GM18907 (cell line): ENCODE results near the gene RHBDD1.
A peak's percentile ranks its signal among the peaks of the same experiment; 100 is the strongest.

Source experiments
- ATAC-seq: cut with Tn5 transposase; IDR thresholded peaks from one replicate; pipeline ENCODE4 v1.9.1; 2021; ENCODE audit warnings: mild to moderate bottlenecking, moderate library complexity; ENCODE audit not compliant: unreplicated experiment

Gene RHBDD1, protein sequence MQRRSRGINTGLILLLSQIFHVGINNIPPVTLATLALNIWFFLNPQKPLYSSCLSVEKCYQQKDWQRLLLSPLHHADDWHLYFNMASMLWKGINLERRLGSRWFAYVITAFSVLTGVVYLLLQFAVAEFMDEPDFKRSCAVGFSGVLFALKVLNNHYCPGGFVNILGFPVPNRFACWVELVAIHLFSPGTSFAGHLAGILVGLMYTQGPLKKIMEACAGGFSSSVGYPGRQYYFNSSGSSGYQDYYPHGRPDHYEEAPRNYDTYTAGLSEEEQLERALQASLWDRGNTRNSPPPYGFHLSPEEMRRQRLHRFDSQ

GRCh38 chr2:226835796-226836547 is at the start of gene RHBDD1:
RHBDD1 (plus strand) TSS chr2:226836054; CDS start chr2:226864694, 28,640 bp downstream.
- peak; percentile 88 for ATAC-seq

GRCh38 chr2:226788064-226788463 is 47.8 kb upstream of the RHBDD1 start:
- no peak for ATAC-seq

DNA sequence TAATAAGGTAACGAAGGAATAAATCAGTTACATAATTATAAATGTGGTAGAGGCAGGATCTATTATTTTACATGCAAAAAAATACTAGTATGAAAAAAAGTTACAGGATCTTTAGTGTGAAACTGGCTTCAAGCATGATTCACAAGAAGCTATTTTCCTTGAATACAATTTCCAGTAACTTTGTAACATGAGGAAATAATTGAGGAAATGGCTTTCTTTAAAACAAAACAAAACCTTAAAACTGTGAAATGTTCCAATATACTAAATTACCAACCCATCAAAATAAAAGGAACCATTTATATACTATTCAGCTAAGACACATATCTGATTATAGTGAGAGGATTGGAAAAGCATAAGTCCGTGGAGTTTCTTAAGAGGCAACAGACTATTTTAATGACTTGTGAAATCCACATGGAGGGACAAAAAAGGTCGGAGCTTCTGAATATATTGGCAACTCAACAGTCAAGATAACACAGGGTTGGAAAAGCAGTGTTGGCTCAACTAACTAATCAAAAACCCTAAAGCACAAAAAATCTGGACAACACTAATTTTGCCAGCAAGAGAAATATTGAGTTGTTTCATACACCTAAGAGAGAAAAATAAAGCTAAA is 46.9 kb upstream of the RHBDD1 start:
- ATAC-seq, result no peak

- ATAC-seq, result no peak
These were observed 45.8 kb upstream of the RHBDD1 start for GRCh38 chr2:226790011-226790410.

- ATAC-seq, result no peak
These were observed 45.4 kb upstream of the RHBDD1 start for GRCh38 chr2:226790431-226790830.

DNA sequence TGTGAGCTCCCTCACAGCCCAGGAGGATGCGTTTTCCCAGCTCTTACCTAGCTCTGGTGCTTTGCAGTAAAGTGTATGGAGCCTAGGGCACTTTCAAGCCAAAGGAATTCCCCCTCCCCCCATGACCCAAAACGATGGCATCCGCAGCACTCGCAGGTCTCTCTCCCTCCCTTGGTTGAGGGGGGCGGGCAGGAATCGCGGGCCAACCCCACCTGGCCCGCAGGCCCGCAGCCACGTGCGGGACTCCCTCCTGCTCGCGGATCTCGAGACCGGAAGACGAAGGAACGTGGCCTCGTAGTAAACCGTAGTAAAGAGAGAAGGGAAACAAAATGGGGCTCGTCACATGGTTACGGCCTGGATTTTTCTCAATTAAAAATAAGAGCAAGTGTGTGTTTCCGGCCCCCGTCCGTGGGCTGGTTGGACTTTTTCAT is 44.8 kb upstream of the RHBDD1 start:
- ATAC-seq, result peak; percentile 70

- ATAC-seq, result peak; percentile 98
These were observed 44.3 kb upstream of the RHBDD1 start for GRCh38 chr2:226791487-226792081.

DNA sequence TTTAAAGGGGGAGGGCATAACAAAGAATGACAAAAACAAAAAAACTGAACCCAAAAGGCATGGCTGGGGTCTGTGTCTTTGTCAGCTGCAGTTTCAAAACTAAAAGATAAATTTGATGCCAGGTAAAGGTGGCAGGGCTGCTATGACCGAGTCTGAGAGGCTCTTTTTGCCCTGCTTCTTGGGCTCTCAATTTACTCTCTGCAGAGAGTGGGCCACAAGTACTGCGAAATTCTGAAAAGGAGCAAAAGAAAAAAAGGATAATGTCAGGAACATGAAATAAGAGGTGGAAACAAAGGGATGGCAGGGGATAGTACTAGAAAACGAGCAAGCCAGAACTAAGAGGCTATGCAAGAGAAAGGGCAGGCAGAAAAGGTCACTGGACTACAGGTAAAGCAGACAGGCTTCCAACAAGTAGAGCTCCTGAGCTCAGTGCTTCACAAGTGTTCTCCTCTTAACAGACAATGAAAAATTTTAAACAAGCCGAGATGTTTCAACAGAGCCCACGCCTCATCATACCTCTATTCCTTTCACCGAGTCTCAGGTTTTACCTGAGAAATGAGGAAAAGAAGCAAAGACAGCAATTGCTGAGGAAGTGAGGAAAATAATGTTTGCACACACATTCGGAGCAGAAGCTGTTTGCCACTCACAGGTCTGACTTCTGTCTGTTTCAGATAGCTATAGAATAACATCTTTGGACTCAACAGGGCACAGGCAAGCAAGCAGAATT is 43.5 kb upstream of the RHBDD1 start:
- no peak for ATAC-seq

- ATAC-seq, result no peak
These were observed 42.2 kb upstream of the RHBDD1 start for GRCh38 chr2:226793646-226794045.

GRCh38 chr2:226794196-226794661 is 41.6 kb upstream of the RHBDD1 start:
- ATAC-seq, result no peak

DNA sequence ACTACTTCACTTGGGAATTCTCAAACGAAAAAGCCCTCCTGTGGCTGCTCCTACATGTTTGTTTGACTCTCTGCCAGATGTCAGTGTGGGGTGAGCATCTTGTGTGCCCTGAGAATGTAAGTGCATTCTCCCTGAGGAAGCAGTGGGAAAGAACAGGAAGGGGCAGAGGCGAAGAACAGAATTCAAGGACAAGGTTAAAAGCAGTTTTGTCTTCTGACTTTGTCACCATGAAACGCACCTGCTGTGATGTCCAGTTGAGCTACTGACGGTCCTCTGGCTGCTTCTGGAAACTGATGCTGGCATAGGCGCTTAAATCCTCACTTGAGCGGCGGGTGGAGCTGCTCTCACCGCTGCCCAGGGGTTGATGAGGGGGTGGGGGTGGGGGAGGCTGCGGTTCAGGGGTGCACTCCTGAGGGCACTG is 41.1 kb upstream of the RHBDD1 start:
- ATAC-seq, result no peak

GRCh38 chr2:226795281-226796011 is 40.4 kb upstream of the RHBDD1 start:
- ATAC-seq, result no peak

DNA sequence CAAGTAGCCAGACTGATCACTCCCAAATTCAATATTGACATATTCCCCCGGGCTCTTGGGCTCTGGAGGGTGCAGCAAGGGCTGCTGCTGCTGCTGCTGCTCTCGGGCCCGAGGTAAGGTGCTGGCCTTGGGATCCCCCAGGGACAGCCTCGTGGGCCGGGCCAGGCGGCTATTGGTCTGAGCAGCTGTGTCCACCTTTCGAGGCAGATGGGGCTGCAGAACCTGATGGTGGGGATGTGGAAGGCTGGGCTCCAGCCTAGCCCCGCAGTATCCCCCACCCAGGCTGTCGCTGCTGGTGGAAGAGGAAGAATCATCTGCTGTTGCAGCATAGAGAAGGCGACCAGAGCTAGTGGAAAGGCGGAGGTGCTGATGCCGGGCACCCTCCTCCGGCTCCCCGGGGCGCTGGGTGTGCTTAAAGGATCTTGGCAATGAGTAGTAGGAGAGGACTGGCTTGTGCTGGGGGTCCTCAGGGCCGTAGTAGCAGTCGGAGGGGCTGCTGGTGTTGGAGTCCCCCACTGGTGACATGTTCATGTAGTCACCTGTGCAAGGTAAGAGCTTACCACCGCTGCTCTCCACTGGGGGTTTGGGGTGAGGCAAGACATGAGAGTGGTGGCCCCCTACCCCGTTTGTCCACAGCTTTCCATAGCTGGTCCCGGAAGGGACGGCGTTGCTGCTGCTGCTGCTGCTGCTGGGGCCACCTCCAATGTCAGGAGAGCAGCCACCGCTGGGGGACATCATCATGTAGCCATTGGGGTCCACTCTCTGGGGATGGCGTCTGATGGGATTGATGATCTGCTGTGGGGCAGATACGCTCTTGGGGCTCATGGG is 39.6 kb upstream of the RHBDD1 start:
- no peak for ATAC-seq

DNA sequence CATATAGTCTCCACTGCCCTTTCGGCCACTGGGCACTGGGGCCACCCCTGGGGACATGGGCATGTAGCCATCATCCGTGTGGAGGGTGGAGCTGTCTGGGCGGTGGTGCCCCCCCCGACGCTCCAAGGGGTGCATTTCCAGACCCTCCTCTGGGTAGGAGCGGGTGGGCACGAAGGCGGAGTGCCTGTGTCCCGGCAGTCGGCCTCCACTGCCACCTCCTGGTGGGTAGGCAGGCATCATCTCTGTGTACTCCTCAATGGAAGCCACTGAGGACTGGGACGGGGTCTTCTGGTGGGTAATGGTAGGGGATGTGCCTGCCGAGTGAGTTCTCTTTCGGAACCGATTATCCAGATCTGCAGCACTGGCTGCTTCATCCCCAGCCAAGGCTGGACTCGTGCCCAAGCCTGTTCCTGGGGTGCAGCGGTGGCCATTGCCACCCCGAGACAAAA is 39.0 kb upstream of the RHBDD1 start:
- ATAC-seq, result no peak

GRCh38 chr2:226797289-226797988 is 38.4 kb upstream of the RHBDD1 start:
- ATAC-seq, result no peak

GRCh38 chr2:226797989-226798421 is 37.8 kb upstream of the RHBDD1 start:
- no peak for ATAC-seq

DNA sequence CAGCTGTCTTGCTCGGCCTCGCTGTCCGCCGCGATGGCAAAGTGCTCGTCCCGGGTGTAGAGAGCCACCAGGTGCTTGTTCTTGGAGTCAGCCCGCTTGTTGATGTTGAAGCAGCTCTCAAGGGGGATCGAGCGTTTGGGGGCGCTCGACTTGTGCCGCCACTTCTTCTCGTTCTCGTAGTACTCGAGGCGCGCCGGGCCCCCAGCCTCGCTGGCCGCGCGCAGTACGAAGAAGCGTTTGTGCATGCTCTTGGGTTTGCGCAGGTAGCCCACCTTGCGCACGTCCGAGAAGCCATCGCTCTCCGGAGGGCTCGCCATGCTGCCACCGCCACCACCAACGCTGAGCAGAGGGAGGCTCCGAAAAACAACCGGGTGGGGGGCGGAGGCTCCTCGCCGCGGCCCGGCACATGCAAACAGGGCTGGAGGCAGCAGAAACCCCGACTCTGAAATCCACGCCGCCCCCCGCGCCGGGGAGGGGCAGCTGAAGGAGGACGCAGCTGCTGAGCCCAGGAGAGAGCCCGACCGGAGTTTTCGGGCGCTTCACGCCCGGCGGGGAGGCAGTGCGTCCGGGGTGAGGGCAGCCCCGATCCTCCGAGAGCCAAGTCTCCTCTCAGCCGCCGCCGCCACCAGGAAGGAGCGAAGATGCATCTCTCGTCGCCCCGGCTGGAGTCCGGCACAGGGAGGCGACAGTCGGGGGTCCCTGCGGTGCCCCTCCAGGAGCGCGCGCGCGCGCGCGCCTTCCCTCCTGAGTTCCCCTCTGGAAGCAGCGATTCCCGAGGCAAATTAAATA is 37.2 kb upstream of the RHBDD1 start:
- peak; percentile 28 for ATAC-seq
